Stimulated activated CD4-positive, alpha-beta T cell treated with anti-CD3 and anti-CD28 coated beads, Interleukin-4, amount 100 ng/mL, for 4 hours (primary cell): ENCODE results near the gene AHRR.
"Not testable (repeated sequence)": the region's sequence is repeated elsewhere in the genome, so short reads cannot be mapped to it uniquely, and the experiment has no call there.

Experiments used
- DNase-seq, 2 experiments: peaks; one replicate each; pipeline ENCODE4 v3.0.0-alpha.2; 2020

The AHRR gene

DNA sequence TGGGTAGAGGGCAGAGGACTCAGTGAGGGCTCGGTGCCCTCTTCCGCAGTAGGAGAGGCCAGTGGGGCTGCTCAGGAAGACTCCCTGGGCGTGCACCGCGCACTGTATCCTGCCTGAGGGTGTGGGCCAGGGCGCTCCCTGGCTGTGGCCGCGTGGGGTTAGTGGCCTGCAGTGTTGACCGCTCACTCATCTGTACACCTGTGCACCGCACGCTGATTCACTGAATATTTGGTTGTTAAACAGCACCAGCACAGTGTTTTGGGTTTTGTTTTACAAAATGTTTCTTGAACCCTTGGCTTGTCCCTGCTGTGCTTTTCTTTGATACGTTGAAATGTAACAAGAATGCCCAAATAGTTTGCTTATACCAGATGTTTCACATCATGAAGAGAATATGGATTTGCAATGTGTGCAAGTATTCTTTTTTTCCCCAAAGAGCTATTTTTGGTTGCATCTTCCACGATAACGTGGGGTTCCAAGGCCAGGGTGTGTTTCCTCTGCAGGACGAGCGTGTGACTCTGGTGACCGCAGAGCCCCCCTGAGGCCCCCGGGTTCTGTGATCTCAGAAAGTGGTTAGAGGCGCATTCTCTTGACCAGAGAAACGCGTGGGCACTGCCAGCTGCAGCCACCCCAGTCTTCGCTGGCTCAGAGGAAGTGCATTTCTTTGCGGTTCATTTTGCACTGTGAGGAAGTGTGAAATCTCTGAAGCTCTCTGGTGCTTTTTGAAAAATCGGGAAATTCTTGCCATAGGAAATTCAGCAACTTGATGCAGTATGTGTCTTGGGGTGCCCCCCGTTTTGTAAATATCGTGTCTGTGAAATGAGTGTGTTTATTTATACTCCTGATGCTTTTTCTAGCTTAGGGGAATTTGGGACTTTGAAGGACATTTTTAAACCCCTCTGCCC, 46.9 kb downstream of the AHRR start:
- no peak for DNase-seq

DNA sequence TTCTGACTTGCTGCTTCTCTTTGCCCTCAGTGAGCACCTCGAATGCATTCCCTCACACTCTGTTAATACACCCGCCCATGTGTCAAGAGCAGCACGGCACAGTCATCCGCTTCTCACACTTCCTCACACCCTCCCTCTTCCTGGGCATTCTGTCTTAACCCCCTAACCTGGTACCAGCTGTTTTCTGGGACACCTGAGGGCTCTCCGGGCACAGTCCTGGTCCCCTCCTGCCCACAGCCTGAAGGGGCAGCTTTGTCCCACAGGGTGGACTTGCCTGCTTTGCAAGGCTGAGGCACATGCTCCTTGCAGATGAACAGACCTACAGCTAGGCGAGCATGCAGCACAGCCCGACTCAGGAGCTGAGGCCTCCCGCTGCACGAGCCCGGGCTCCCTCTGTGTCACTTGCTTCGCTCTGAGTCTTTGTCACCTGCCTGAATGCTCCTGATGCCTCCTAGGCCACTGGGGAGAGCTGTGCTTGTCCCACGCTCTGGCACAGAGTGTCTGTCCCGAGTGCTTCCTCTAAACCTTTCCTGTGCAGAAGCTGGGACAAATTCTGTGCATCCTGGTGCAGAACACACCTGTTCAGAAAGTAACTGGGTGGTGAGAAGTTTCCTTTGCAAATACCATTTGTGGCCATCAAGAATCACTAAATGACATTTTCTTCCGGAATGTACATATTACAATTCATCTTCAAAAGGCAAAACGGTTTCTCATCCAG, 47.8 kb downstream of the AHRR start:
- DNase-seq: no peak

DNA sequence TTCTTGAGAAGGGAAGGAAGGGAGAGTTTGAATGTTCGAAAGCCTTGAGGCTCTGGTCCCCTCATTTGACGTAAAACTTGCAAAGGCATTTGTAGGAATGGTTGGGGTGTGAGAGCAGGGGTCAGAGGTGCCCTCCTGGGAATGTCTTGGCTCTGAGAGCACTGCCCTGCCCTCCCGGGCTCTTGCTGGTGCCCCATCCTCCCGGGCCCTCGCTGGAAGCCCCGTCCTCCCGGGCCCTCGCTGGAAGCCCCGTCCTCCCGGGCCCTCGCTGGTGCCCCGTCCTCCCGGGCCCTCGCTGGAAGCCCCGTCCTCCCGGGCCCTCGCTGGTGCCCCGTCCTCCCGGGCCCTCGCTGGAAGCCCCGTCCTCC, 48.3 kb downstream of the AHRR start:
- DNase-seq: not testable (repeated sequence)

DNA sequence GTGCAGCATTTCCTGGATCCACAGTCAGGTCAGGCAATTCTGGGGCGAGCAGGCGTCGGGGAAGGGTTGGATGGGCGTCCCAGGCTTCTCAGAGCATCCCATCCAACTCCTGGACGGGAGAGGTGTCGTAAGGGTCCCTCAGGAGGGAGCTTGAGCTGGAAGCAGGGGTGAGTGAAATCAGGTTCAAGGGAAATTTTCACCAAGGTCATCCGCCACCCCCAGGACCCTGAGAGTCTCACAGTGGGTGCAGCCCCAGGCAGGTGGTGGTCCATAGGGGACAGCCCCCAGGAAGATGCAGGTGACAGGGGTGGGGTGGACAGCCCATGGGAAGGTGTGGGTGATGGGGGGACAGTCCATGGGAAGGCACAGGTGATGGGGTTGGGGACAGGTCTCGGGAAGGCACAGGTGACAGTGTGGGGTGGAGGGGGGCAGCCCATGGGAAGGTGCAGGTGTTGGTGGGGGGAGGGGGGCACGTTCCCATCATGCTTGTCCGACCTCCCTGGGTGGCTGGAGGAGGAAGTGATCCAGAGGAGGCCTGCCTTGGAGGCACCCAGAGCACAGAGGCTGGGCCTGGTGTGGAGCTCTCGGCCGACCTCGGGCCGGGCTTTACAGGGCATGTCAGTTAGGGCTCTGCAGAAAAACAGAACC, 48.9 kb downstream of the AHRR start:
- no peak for DNase-seq

DNA sequence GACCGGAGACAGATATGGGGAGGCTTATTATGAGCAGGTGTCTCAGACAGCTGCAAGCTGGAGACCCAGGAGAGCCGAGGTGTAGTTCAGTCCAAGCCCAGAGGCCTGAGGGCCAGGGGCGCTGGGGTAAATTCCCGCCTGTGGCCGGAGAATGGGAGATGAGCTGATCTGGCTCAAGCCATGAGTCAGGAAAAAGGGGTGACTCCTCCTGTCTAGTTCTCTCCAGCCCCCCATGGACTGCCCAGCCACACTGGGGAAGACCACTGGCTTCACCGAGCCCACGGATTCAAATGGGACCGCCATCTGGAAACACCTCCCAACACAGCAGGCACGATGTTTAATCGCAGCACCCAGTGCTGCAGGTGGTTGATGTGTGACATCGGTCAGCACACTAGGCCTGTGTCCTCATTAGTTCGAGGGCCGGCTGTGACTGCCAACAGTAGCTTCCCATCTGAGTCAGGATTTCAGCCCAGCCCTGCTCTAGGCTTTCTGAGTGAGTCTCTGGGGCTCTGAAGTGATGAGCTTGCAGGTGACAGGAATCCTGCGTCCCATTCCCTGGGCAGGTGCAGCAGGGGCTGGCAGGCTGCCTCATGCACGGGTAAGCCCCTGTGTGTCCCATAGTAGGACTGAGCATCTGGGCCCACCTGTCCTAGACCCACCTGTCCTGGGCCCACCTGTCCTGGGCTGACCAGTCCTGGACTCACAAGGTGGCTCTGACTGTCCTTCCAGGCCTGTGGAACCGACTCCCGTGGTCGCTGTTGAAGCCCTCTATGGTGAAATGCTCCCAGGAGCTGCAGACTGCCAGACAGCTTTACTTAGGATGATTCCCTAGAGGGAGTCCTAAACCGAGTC, 49.7 kb downstream of the AHRR start:
- DNase-seq: no peak

DNA sequence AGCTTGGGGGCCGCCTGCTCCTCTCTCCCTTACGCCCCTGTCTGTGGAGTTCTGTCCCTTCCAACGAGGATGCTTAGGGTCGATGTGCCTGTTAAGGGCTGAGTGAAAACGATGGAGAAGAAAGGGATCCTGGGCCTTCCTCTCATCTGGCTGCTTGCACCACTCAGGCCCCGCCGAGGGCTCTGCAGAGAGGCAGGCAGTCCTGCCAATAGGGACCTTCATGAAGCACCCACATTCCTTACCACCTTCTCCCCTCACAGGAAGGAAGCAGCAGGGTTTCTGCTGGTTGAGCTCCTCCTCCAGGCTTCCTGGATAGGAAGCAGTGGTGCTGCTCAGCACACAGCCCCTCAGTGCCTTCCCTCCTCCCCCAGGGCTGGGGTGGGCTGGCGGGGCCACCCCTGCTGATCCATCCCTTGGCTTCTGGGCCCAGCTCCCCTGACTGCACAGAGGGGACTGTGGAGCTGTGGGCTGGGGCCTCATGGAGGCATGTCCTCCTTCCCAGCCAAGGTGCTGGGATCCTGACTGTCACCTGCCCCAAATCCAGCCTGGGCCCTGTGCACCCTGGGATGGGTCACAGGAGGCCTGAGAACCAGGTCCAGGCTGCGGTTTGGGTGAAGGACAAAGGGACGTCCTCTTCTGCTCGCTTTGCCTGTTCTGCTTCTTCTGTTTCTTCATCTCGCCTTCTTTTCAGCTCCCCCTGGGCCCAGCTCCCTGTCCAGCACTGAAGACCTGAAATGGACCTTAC, 50.5 kb downstream of the AHRR start:
- no peak for DNase-seq

DNA sequence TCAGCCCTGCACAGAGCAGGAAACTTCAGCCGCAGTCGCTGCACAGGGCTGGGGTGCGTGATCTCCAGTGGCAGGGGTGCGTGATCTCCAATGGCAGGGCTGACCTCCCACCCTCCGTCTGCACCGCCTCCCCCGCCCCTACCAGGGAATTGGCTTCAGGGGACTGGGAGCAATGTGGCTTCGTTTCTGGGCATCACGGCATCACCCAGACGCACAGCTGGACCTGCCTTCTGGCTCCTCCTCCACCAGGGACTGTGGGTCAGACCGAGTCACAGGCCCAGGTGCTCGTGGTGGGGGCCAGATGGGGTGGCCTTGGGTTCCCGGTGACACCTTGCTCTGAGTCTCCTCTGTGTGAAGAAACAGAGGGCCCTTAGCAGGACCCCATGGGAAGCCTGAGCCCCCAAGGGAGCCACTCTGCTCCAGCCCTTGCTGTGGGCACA, 51.1 kb downstream of the AHRR start:
- DNase-seq: no peak

DNA sequence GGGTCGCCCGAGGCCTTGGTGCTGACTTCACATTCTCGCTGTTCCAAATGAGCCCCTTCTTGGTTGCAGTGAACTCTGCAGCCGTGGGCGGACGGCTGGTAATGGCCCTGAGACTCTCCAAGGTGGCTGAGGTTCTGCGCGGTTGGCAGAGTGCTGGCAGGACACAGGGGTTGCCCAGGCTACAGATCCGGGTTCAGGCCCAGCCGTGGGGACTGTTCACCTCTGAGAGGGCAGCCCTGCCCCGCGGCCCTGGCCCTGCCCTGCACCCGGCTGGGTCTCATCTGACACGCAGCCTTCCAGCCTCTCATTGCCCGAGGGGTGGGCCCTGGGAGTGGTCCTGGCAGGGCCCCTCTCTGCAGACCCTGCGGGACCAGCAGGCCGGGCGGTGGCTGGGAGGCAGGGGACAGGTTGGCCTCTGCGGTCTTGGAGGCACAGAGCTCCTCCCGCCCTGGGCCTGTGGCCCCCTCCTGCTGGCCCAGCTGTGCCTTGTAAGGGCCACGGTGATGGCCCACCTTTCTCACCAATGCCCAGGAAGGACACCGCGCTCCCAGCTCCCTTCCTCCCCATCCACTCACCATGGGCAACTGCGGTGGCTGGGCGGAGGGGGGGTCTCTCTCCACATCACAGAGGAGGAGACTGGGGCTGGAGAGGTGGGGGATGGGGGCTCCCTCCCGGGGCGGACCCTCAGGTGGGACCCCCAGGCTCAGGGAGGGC, 51.6 kb downstream of the AHRR start:
- DNase-seq: no peak

DNA sequence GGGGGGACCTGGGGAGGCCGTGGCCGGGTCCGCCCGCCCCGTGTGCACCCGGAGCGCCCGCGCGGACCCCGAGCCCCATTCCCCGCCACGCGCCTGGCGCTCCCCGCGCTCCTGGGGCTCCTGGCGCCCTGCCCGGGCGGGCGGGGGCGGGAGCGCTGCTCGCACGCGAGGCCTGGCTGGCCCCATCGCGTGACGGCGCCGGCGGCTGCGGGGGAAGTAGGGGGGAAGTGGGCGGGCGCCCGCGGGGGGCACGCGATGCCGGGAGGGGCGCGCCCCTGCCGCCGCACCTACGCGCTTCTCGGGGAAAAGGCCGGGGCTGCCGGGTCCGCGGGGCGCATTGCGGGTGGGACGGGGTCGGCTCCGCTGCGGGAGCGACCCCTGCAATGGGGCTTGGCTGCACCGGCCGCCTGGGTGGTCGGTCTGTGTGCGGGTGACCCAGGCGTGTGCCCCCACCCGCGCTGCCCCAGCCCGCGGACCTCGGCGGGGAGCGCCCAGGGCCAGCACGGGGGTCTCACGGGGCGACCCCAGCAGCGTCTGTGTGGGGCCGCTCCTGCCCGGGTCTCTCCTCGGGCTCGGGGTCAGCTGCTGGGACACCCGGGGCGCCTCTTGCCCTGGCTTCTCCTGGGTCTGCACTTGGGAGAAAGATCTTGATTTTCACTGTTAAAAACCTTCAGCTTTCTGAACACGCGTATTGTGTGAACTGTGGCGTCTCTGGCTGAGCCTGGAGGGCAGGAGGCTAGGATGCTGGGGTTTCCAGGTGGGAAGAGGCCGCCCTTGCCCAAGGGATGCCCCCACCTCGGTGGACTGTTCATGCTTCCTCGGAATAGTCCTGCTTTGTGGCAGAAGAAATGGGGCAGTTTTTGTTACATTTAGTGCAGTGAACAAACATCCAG, 52.4 kb downstream of the AHRR start:
- peak; percentile 82 to 88 for DNase-seq

DNA sequence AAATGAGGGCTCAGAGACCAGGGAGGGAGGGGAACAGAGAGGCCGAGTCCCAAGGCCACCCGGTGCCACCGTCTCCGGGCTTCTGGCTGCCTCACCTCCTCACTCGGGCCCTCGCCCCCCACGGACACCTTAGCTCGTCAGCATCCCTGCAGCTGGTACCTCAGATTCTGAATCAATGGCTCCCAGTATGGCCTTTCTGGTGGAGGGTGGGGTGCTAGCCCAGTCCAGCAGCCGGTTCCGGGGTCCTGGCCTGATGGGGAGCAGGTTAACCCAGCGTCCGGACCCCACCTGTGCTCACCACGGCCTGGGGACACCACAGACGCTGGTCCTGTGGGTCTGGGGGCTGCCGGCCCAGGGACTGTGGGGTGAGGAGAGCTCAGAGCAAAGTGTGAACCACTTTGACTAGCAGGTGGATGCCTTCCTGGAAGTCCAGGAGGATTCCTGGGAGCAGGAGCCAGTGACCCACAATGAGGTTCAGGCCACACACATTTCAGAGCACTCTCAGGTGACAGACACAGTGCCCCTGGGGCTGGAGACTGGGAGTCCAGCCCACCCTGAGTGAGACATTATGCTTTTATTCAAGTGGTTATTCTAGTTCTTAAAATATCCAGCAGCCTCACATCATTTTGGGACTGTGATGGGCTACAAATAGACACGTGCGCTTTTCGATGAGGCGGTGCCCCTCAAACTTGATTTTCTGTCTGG, 53.3 kb downstream of the AHRR start:
- DNase-seq: no peak

DNA sequence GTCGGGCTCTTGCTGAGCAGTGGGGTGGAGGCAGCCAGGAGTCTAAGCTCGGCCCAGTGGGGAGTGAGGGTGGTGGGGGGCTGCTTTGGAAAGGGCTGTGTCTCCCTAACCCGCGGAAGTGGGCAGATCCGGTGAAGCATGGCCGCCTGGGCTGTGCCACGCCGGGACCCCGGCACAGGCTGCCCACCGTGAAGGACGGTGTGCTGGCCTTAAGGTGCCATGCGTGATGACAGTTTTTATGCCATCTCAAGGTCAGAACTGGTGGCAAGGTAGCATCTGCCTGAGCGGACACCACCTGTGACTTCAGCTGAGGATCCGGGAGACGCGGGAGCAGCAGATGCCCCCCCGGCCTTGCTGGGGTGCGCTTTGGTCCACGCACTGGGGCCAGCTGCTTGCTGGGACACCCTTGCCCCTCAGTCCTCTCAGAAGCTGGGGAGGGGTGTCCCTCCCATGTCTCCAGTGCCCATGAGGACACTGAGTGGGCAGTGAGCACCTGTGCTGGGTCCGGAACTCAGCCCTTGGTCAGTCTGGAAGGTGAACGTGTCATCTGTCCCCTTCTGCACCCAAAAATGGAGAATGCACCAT, 53.9 kb downstream of the AHRR start:
- DNase-seq: no peak

DNA sequence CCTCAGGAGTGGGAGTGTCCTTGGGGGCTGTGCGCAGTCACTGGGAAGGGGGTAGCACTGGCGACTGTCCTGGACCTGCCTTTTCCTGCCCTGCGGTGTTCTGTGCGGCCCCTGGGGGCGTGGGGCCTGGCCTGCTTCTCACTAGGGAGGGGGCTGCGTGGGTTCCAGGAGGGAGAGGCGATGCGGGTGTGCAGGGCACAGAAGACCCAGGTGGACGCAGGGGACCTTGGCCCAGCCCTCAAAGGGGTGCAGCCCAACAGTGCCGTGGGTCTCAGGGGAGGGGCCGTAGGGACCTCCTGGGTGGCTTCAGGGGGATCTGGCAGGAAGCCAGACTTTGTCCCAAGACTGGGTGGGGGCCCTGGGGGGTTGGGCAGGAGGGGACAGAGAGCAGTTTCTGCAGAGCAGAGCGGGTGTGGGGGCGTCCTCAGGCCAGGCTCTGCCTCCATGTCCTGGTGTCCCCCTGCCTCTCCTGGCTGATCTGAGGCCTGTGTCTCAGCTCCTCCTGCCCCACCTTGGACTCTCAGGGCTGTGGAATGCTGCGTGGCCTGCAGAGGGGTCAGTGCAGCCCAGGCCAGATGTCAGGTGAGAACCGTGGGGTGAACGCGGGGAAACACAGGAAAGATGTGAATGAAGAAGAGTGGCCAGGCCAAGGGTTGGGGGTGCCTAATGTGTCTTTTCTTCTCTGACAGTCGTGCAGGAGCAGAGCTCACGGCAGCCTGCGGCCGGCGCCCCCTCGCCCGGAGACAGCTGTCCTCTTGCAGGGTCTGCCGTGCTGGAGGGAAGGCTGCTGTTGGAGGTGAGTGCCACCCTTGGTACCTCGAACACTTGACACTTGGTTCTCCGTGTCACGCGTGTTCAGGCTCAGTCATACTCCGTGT, 54.6 kb downstream of the AHRR start:
- no peak for DNase-seq

DNA sequence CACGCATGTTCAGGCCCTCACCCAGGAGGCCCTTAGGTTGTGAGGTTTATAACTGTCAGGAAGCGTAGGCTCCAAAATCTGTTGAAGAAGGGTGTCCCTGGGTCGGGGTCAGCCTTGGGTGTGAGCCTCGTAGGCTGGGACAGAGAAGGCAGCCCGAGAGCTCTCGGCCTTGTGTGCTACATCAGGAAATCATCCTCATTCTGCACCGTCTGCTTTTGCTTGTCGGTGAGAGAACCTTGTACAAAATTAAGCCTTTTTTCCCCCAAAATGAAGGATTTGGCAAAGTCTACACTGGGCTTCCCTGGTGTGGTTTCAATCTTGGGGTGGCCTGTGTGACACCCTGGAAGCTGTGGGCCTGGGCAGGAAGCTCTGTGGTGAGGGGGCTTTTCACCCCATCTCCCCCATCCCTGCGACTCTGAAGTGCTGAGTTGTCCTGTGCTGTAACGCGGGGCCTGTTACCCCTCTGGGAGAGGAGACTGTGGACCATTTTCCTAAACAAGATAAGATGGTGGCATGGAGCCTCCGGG, 55.3 kb downstream of the AHRR start:
- DNase-seq: no peak

DNA sequence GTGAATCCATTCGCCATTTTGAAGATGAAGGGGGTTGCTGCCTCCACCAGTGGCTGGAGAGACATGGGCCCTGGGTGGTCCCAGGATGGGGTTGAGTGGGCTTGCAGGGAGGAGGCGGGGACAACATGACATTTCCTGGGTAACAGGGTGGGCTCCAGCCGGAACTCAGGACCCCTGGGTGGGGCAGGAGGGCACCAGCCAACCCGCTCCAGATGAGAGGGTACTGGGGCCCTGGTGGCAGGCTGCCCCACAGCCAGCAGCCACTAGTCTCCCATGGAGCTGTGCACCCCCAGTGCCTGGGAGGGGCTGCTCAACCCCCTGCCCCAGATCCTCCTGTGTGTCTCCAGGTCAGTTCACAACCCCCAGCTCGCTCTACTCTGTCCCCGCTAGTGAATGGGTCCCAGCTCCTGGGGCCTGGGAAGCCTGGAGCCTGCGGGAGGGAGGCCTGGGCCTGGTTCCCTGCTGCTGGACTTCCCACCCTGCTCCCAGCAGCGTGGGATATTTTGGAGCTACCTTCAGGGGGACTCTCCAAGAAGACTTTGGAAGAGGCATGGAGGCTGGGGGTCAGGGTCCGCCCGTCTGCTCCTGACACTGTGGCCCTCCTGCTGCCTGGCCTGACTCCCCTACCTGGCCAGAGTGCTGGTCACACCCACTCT, 55.9 kb downstream of the AHRR start:
- no peak for DNase-seq

DNA sequence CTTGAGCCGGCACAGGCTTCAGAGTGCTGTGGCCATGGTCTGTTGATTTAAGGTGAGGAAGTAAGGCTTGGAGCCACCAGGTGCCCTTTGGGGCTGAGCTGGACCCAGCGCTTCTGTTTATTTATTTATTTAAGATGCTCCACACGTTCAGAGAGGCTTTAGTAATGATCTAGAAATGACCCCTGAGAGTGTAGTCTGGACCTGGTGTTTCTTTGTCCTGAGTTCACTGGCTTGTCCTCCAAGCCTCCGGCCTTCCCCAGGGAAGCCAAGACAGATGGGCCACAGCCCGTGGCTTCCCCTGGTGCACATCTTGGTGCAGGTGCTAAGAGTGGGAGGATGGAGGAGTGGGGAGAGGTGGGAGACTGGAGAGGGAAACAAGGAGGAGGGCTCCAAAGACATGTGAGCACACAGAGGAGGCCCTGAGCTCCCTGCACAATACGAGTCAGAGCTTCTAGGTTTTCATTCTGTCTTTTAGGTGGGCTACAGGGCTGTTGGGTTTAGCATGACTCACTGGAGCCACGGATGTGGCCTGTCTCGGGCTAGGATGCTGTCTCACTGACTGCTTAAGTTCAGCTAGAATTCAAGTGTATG, 56.9 kb downstream of the AHRR start:
- DNase-seq: peak in 1 of 2 experiments; percentile 56

DNA sequence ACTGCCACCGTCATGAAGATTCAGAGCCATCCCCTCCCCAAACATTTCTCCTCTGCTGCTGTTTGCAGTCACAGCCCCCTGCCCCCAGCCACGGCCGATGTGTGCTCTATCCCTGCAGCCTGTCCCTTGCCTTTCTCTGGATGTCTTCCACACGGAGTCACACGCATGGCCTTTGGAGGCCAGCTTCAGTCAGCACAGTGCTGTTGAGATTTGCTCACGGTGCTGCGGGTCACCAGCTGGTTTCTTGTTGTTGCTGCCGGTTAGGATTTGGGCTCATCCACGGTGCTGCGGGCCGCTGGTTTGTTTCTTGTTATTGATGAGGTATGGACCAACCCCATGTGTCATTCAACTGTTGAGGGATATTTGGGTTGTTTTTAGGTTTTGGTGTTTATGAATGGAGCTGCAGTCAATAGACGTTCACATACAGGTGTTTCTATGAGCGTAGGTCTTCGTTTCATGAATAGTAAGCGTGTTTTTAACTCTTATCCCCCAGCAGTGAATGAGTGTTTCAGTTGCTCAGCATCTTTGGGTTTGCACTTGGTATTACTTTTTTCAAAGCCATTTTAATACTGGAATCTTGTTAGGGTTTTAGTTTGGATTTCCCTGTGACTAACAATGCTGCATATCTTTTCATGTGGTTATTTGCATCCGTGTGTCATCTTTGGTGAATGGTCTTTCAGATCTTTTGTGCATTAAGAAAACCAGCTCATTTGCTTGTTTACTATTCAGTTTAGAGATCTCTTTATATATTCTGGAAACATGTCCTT, 57.6 kb downstream of the AHRR start:
- DNase-seq: no peak
